HAP-1 (cell line): ENCODE data around the gene WSCD1.
A peak's percentile ranks its signal among the peaks of the same experiment; 100 is the strongest.

Experiments
- DNase-seq, 2 experiments: peaks; one replicate each; pipeline ENCODE4 v3.0.0-alpha.2; 2016 to 2020; ENCODE audit warnings: low spot score in 2 of 2
- H3K27me3 ChIP-seq: fragments of 250-450 bp; sonication (Bioruptor Pico); 2 replicates; pipeline ENCODE4 v1.5.1; 2020; ENCODE audit warnings: low read depth, mild to moderate bottlenecking, moderate library complexity
- H3K36me3 ChIP-seq: fragments of 250-450 bp; sonication (Bioruptor Pico); replicated peaks from 2 replicates; pipeline ENCODE4 v1.5.1; 2020; ENCODE audit warnings: mild to moderate bottlenecking
- H3K4me1 ChIP-seq: fragments of 250-450 bp; sonication (Bioruptor Pico); 2 replicates; pipeline ENCODE4 v1.5.1; 2020; ENCODE audit warnings: mild to moderate bottlenecking
- H3K4me3 ChIP-seq: fragments of 250-450 bp; sonication (Bioruptor Pico); 2 replicates; pipeline ENCODE4 v1.5.1; 2020; ENCODE audit warnings: mild to moderate bottlenecking, moderate library complexity
- H3K9me3 ChIP-seq: fragments of 250-450 bp; sonication (Bioruptor Pico); 2 replicates; pipeline ENCODE4 v1.5.1; 2020; ENCODE audit warnings: mild to moderate bottlenecking, moderate library complexity
- in situ Hi-C: fragments of 300-500 bp; cut with MboI; formaldehyde crosslinking; loops from 3 replicates; pipeline ENCODE4 v1.14.3; 2020; ENCODE audit warnings: low sequenced_read_pairs, inconsistent platforms, mixed read lengths

WSCD1 gene

DNA sequence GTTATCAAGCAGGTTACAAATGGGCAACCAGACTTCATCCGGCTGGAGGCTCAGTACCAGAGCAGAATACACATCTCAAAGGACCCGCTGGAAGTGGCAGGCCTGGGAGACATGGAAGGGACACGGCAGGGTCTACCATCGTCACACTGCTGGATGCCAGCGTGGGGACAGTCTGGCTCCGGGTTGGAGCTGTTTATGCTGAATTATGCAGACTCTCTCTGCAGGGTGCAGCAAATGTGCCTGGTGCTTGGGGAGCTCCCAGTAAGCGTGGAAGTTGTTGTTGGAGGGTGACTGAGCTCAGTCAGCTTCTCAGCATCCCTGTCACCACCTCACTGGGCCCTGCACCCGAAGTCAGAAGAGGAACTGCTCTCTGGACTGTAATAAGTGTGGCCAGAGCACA, 12.2 kb downstream of the WSCD1 start:
- H3K4me1 ChIP-seq: peaks cover 12% of the 10 kb centered on the region
- no peaks in the 10 kb centered on the region for H3K9me3 ChIP-seq
- H3K36me3 ChIP-seq: no peaks in the 10 kb centered on the region
- no peaks in the 10 kb centered on the region for H3K27me3 ChIP-seq
- DNase-seq: no peak
- in situ Hi-C loops: no loop called here
- H3K4me3 ChIP-seq: no peak overlapping the region

DNA sequence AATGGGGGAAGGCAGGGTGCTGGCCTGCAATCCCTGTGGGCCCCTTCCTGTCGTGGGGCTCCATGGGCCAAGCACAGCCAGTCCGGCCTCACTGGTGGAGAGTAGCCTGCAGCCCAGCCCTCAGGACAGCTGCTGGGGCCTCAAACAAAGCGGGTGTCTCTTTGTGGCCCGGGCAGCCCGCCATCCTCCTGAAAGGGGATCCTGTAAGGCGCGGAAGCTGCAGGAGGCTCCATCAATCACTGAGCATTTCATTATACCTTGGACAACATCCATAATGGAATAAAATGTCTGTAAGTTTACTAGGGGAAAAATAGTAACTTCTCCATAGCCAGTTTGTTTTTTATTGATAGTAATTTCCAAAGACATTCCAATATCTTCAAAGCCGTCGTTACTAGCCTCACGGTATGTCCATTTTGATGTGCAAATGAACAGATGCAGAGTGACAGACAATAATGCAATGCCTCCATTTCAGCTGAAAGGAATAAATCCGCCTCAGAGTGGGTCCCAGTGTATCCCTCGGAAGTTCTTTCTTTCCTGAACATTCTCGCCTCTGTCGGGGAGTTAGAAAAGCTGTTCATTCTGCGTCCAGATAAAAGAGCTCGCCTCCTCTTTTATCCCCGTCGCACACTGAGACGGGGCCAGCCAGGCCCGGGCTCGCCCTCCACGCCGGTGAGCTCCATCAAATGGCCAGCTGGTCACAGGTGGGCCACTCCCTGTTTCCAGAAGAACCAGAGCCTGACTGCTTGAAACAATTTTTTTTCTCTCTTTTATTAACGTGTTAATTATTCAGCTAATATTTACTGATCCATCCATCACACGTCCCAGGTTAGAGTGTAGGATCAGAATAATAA, 14.4 kb downstream of the WSCD1 start:
- Histone ChIP-seq H3K9me3 (no peaks in the 10 kb centered on the region), H3K4me3 (no peak overlapping the region), H3K27me3 (no peaks in the 10 kb centered on the region), H3K4me1 (peaks cover 12% of the 10 kb centered on the region), H3K36me3 (no peaks in the 10 kb centered on the region)
- in situ Hi-C loops: no loop called here
- peak; percentile 62 to 72 for DNase-seq

DNA sequence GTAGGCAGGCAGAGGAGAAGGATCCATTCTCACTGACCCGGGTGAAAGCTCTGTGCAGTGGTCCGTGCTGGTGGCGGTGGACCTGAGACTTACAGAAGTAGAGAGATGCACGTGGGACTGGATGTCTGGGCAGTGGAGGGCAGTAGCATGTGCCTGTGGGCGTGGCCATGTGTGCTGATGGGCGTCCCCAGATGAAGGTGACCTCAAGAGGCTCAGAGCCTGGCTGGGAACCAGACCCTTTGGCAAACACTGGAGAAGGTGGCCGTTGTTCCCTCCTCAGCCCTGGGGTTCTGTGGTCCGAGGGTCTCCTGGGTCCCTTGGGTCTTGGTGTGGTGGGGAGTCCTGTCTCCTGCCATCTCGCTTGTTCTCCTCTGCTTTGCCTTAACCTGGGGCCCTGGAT, 15.6 kb downstream of the WSCD1 start:
- no peak overlapping the region for H3K4me3 ChIP-seq
- in situ Hi-C loops: no loop called here

DNA sequence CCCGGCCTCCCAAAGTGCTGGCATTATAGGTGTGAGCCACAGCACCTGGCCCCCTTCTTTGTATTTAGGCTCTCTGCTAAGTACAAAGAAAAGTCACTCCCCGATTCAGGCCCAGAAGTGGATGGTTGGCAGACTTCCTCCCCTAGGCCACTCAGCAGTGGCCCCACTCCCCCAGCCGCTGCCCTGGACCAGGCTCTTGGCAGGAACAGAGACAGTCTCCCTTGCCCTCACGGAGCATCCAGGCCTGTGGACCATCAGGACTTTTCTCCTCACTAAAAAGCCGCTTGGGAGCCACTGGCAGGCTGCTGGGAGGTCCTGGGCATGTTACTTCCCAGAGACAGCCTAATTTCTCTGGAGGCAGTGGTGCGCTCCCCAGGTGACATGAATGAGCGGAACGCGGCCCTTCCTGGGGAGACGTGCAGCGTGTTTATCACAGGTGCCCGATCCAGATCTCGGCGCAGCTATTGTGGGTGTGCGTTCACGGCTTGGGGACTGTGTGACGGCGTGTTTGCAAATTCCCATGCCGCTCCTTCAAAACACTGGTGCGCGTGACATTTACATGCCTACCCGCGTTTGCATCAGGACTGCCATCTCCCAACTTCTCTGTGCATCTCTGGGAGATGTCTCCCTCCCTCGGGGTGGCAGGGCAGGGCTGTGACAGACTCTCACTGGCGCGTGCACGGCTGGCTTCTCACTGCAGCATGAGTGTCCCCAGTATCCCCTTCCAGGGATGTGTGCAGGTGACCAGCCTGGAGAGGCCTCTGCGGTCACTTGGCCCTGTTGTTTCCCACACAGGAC, 16.6 kb downstream of the WSCD1 start:
- DNase-seq: no peak
- H3K9me3 ChIP-seq: no peaks in the 10 kb centered on the region
- no peaks in the 10 kb centered on the region for H3K36me3 ChIP-seq
- H3K4me3 ChIP-seq: no peak overlapping the region
- H3K4me1 ChIP-seq: peaks cover 12% of the 10 kb centered on the region
- no peaks in the 10 kb centered on the region for H3K27me3 ChIP-seq
- in situ Hi-C loops: no loop called here

More for the DNA sequence above, 15.6 kb downstream of the WSCD1 start:
- Histone ChIP-seq H3K9me3 (no peaks in the 10 kb centered on the region), H3K36me3 (no peaks in the 10 kb centered on the region), H3K4me1 (peaks cover 12% of the 10 kb centered on the region), H3K27me3 (no peaks in the 10 kb centered on the region)
- DNase-seq: no peak

DNA sequence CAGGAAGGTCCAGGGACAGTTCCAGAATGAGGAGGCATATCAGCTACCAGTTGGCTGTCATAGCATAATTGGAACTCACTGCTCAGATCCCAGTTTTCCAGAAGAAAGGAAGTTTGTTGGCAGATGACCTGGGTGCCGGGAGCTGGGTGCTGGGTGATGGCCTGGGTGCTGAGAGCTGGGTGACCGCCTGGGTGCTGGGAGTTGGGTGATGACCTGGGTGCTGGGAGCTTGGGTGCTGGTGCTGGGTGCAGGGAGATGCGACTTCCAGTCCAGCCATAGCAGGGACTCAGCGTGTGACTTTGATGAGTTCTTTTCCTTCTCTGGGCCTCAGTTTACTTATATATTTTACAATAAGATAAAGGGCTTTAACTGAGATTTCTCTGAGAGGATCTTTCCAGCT, 18.0 kb downstream of the WSCD1 start:
- Histone ChIP-seq H3K27me3 (no peaks in the 10 kb centered on the region), H3K9me3 (no peaks in the 10 kb centered on the region), H3K4me3 (no peak overlapping the region), H3K4me1 (peaks cover 12% of the 10 kb centered on the region), H3K36me3 (no peaks in the 10 kb centered on the region; the same call in 1 of the 2 replicates)
- no peak for DNase-seq
- in situ Hi-C loops: no loop called here

DNA sequence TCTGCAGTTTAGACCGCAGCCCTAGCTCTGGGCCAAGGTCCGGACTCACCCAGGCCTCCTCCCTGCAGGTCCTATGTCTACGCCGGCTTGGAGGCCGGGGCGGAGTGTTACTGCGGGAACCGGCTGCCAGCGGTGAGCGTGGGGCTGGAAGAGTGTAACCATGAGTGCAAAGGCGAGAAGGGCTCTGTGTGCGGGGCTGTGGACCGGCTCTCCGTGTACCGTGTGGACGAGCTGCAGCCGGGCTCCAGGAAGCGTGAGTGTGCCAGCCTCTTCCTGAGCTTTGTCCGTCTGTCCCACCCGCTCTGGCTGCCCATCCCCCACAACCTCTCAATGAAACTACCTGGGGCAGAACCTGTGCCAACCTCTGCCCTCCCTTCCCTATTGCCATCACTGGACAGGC, 20.1 kb downstream of the WSCD1 start:
- H3K27me3 ChIP-seq: no peaks in the 10 kb centered on the region
- no peaks in the 10 kb centered on the region for H3K4me1 ChIP-seq
- in situ Hi-C loops: no loop called here
- no peaks in the 10 kb centered on the region; the same call in 1 of the 2 replicates for H3K36me3 ChIP-seq
- DNase-seq: no peak
- no peaks in the 10 kb centered on the region for H3K9me3 ChIP-seq
- H3K4me3 ChIP-seq: no peak overlapping the region

DNA sequence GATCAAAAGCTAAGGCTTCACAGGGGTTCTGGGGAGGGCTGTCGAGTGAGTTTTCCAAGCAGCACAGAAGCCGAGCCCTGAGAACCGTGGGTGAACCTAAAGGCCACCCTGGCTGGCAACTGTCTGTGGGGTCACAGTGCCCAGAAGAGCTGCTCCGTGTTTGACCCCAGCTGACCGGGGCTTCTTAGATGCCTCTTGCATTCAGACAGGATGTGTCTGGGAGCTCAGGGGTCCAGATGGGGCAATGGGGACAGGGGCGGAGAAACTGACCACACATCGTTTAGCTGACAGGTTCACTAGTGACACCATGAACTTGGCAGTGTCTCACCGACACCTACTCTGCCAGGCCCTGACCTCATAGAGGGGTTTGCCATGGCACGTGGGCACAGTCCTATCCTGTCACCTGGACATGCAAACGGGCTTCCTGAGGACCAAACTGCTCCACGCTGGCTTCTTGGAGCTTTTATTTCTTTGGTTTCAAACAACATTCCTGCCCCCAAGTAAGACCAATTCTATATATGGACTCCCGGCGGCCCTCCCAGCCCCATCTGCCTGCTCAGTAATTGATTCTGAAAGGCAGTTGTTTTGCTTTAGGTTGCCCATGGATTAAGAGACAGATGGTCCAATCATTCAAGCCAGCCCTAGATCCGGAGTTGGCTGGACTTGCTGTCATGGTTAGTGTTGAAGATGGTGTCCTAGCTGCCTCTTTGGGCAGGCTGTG, 22.2 kb downstream of the WSCD1 start:
- Histone ChIP-seq H3K36me3 (peaks cover 4% of the 10 kb centered on the region), H3K4me1 (no peaks in the 10 kb centered on the region), H3K27me3 (no peaks in the 10 kb centered on the region), H3K9me3 (no peaks in the 10 kb centered on the region), H3K4me3 (no peak overlapping the region)
- in situ Hi-C loops: no loop called here
- no peak for DNase-seq

DNA sequence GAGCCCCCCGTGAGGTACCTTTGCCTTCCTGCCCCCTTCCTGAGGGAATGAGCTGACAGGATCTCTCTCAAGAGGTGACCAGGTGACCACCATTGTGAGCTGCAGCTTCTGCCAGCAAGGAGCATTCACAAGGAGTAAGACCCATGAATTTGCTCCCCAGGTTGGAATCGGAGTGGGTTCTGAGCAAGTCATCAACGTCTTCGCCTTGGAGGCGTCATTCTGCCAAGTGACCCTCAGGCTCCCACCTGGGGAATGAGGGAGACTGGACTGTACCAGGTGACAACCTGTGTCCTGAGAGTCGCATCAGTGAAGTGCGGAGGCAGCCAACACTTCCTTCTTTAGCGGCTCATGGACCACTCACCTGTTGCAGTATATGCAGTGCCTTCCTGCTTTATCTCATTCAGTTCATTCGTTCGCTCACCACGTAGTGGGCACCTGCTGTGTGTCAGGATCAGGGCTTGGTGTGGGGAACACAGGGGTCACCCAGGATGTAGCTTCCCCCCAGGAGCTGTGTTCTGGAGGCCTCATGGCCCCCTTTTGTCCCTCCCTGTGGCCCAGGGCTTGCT, 22.8 kb downstream of the WSCD1 start:
- H3K36me3 ChIP-seq: peaks cover 4% of the 10 kb centered on the region
- no peaks in the 10 kb centered on the region for H3K9me3 ChIP-seq
- DNase-seq: no peak
- no peaks in the 10 kb centered on the region for H3K27me3 ChIP-seq
- in situ Hi-C loops: no loop called here
- H3K4me1 ChIP-seq: no peaks in the 10 kb centered on the region
- H3K4me3 ChIP-seq: no peak overlapping the region

DNA sequence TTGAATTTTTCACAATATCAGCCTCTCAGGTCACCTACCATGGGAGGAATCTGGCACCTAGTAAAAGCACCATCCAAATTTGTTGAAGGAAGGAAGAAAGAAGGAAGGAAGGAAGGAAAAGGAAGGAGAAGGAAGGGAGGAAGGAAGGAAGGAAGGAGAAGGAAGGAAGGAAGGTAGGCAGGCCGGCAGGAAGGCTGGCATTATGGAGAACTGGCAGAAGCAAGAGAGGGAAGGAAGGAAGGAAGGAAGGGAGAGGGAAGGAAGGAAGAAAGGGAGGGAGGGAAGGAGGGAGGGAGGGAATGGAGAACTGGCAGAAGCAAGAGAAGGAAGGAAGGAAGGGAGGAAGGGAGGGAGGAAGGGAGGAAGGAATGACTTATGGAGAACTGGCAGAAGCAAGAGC, 24.3 kb downstream of the WSCD1 start:
- H3K27me3 ChIP-seq: no peaks in the 10 kb centered on the region
- DNase-seq: no peak
- peaks cover 4% of the 10 kb centered on the region for H3K36me3 ChIP-seq
- H3K4me1 ChIP-seq: no peaks in the 10 kb centered on the region
- in situ Hi-C loops: no loop called here
- H3K9me3 ChIP-seq: no peaks in the 10 kb centered on the region
- H3K4me3 ChIP-seq: no peak overlapping the region

DNA sequence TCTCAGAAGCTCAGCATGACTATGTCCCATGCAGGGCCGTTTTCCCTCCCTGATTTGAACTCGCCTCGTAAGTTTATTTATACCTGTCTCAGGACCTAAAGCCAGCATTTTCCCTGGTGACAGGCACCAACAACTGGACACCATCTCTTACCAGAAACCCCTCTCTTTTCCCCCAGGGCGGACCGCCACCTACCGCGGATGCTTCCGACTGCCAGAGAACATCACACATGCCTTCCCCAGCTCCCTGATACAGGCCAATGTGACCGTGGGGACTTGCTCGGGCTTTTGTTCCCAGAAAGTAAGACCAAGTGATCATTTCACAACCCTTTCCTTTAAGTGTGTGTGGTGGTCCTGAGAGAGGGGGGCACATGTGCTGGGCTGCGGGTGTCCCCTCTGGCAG, 24.7 kb downstream of the WSCD1 start:
- H3K9me3 ChIP-seq: no peaks in the 10 kb centered on the region
- no peak for DNase-seq
- H3K4me1 ChIP-seq: no peaks in the 10 kb centered on the region
- H3K36me3 ChIP-seq: peaks cover 4% of the 10 kb centered on the region
- in situ Hi-C loops: no loop called here
- no peak overlapping the region for H3K4me3 ChIP-seq
- no peaks in the 10 kb centered on the region for H3K27me3 ChIP-seq

DNA sequence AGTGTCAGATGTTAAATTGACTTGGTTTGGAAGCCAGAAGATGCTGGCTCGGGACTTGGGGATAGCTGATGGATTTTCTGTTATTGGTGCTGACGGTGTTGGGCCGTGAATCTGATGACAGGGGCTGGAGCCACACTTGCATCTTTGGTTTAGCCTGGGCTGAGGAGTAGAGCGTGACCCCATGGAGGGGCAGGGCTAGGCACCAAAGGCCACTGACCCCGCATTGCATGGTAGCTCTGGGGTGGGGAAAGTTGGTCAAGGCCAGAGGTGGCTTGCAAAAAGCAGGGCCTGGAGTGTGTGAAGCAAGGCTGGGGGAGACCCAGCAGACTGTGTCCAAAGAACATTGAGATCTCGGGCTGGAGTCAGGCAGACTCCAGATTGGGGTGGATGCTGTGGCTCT, 25.3 kb downstream of the WSCD1 start:
- no peaks in the 10 kb centered on the region for H3K9me3 ChIP-seq
- DNase-seq: no peak
- H3K36me3 ChIP-seq: peaks cover 4% of the 10 kb centered on the region
- no peak overlapping the region for H3K4me3 ChIP-seq
- H3K27me3 ChIP-seq: no peaks in the 10 kb centered on the region
- in situ Hi-C loops: no loop called here
- H3K4me1 ChIP-seq: no peaks in the 10 kb centered on the region

DNA sequence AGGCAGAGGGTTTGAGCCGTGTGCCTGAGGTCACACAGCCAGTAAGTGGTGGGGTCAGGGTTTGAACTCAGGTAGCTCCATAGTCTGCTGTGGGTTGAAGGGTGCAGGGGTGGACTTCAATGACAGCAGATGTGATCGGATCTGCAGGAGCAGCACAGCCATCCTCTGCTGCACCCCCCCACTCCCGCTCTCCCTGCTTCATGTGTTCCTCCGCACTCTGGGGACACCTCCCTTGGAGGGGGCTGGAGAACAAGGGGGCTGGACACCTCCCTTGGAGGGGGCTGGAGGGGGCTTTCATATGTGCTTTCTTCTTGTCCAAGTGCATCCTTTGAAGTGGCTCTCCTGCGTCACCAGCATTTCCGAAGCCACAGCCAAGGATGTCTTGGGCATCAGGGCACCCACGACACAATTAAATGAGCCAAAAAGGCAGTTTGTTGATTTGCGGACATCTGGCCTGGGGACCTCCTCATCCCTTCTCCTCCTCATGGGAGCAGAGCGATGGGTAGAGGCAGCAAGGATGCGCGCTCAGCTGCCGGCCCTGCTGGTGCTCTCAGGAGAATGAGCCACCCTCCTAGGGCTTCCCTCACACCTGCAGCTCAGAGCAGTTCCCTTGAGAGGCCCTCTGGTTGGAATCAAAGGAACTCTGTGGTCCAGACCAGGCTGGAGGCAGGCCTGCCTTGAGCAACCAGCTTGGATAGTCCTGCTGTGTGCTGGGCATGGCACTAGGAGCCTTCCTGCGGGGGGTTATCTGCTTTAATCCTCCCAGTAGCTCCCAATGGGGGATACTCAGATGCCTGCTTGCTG, 26.2 kb downstream of the WSCD1 start:
- Histone ChIP-seq H3K4me3 (no peak overlapping the region), H3K36me3 (peaks cover 4% of the 10 kb centered on the region), H3K4me1 (no peaks in the 10 kb centered on the region), H3K27me3 (no peaks in the 10 kb centered on the region), H3K9me3 (no peaks in the 10 kb centered on the region)
- DNase-seq: no peak
- in situ Hi-C loops: no loop called here

DNA sequence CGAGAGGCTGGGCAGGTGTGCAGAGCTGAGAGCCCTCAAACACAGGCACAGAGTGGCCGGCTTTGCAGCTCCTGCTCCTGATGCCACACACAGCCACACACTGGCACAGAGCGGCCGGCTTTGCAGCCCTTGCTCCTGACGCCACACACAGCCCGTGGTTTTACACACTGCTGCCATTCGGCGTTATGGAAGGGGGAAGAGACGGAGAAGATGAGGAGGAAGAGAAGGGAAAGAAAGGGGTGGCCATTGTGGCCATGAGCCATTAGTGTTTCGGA, 26.8 kb downstream of the WSCD1 start:
- Histone ChIP-seq H3K27me3 (no peaks in the 10 kb centered on the region), H3K9me3 (no peaks in the 10 kb centered on the region)
- in situ Hi-C loops: no loop called here

More for the DNA sequence above, 26.8 kb downstream of the WSCD1 start:
- peaks cover 4% of the 10 kb centered on the region for H3K36me3 ChIP-seq
- no peak for DNase-seq
- no peaks in the 10 kb centered on the region for H3K4me1 ChIP-seq
- H3K4me3 ChIP-seq: no peak overlapping the region
